Activated CD4-positive, alpha-beta T cell treated with anti-CD3 and anti-CD28 coated beads for 24 hours (primary cell): ENCODE data around the gene TRAPPC2.

ENCODE experiments used
- DNase-seq, 2 donors: peaks; one replicate each; pipeline ENCODE4 v3.0.0-alpha.2; 2020; ENCODE audit warnings: low read depth in 2 of 2

Gene TRAPPC2

DNA sequence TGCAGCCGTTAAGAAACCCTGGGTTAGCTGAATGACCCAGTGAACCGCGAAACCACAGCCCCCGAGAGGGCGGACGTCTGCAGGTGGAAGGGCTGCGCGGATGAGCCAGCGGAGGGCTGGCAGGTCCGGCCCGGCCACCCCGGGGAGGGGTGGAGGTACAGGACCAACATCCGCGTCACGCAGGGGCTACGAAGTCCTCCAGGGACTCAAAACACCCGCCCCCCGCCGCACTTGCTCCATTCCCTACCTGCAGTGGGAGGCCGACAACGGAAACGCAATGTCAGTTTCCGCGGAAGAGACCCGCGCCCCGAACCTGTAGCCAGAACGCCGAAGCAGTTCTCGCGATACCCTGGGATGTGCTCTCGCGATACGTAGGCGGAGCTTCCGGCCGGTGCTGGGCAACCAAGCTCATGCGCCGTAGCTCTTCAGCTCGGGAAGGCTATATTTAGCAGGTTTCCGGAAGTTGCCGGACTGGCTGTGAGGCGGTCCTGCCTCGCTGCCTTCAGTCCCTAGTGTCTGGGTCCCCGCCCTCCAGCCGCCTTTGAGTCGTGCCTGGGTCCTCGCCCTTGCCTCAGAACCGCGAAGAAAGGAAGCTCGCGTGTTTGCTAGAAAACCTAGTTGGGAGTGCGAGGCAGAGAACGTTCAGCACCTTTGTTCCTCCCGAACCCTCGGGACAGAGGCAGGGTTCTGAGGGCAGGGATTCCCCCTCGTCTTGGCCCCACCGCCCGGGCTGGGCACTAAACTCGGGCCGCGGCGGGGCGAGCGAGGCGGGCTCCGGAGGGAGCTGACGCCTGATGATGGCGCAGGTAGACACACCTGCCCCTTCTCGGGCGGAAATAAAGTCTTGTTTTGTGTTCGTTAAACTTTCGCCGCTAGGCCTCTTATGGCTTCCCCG lies at the start of gene TRAPPC2, which contains the start of gene OFD1:
Gene TRAPPC2, minus strand, starts transcription at position 343 of the 895 bp plus-strand sequence. CDS start 14,657 bp downstream, outside the sequence.
Gene OFD1, plus strand, starts transcription at position 471 of the 895 bp plus-strand sequence. Its CDS starts 324 bp downstream, at position 795.
- peak; percentile 81 to 86 for DNase-seq

DNA sequence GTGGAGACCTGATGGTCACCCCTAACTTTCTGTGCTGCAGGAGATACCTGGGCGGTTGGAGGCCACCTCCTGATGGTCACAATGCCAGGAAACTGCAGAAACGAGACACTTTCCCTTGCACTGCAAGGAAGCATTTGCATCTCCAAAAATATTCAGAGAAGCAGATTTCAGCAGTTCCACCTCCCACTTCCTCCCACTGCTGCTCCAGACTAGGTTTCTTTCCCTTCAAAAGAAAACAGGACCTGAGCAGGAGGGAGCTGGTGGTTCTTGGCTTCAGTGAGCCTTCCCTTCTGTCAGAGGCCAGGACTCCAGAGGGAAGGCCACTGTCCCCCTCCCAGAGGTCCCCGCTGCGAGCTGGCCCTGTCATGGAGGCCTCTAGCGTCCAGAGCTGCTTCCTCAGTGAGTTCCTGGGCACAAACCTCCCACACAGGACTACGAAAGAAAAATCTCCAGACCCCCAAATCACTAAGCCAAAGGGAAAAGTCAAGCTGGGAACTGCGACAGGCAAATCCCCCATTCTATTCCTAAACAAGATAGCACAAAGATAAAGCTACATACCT lies 46.5 kb upstream of the TRAPPC2 start:
- no peak for DNase-seq

DNA sequence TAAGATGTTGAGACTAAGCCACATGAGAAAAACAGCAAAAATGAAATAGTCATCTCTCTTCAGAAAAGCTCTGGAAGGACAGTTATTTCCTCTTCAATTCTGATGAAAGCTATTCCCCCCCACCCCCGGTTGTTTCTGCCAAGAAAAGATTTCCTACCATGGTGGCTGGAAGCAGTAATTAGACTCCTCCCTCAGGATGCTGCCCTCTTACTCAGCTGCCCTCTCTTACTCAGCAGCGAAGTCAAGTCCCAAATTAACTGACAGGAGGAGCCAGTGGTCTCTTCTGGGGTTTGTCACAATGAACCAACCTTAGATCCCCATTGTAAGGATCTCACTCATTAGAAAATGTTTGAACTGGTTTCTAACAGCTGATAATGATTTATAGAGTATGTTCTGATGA lies 44.5 kb upstream of the TRAPPC2 start:
- DNase-seq, result no peak

DNA sequence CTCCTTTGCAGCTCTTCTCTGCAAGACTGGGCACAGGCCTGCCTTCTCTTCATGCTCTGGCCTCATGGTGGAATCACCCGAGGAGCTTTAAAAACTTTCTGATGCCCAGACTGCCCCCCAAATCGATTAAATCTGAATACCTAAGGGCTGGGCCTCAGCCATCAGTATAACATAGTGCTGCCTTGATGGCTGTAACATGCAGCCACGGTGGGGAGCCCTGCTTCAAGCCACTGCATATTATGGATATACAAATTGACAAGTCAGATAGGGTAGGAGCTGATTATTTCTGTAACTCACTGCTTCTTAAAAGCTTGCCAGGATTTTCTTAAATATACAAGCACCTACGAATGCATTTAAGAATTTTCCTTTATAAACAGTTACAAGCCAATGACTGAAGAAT lies 42.0 kb upstream of the TRAPPC2 start:
- no peak for DNase-seq

DNA sequence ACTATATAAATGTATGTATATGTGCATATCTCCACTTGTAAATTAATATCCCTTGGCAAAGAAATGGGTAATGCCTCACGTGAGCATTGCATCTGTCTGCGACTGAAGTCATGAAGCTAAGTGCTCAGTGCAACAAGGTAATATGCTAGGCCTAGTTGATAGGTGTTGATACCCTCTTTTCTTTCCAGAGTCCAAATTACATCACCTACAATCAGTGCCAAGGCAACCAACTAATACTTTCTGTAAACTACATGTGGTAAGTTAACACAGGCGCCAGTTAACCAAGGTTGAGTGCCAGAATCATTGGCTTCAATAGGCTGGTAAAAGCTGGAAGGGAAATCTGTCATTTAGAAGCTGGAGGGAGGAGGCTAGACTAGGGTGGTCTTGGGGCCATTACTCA lies 41.4 kb upstream of the TRAPPC2 start:
- DNase-seq, result no peak

DNA sequence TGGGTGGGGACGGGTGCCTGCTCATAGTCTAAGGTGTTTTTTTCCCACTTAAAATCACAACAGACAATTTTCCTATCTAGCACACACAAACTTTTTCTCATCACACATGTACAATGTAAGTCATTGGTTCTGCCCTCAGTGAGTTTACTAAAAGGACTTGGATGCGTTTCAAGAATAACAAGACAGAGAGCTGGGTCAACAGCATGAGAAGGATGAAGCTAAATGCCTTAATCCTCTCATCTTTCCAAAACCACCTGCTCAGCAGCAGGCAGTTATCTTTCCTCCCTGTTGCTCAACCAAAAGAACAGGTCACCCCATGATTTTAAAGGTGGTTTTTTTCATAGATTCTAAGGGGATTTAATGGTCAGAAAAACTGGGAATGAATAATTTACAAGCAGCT lies 40.3 kb upstream of the TRAPPC2 start:
- no peak for DNase-seq

DNA sequence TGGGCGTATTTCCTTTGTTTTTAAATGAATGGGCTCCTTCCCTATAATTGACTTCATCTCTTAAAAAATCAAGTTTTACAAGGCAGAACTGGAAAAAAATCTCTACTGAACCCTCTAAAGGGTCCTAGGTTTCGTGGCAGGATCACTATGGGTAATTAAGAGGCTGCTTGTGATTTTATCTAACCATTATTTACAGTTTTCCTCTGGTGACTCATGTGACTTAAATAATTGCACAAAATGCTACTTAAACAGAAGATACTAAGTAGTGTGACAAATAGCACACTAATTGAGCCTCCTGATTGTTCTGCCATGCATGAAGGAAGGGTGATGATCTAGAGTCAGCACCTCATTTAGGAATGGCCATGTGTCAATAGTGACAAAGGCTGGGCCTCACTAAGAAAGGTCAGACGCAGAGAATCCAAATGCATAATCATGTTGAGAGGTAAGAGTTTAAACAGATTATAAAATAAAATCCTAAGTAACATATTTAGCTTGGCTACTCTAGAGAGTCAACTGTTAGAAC lies 35.7 kb upstream of the TRAPPC2 start:
- no peak for DNase-seq

DNA sequence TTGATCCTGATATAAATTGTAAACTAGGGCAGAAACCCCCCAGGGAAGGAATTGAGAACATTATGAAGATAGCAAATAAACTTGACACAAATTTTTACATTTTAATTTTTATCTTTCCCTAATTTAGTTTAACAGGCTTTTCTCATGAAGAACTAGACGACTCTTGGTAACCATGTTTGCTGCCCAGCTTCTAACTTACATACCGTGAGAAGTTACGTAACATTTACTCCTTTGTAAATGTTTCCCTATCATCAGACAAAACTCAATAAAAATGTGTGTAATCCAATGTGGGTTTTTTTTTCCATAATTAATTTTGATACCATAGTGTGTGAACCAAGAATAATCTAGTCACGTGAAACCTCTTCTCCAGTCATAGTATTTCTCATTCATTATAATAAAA lies 34.5 kb upstream of the TRAPPC2 start:
- no peak for DNase-seq

DNA sequence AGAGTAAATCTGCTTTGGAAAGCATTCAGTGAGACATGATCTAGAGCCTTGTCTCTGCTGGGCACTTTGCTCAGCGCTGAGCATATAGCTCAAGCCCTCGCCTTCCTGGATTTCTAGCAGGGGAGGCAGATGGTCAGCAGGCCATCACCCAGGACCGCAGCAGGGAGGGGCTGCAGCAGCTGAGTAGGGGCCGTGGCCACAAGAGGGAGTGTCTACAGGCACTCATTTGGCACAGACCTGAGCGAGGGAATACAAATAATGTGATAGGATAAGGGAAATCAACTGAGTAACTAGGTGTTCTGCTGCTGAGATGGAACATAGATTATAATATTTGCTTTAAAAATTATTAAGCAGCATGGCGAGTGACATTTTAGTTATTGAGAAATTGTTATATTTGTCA lies 30.3 kb upstream of the TRAPPC2 start:
- no peak for DNase-seq

DNA sequence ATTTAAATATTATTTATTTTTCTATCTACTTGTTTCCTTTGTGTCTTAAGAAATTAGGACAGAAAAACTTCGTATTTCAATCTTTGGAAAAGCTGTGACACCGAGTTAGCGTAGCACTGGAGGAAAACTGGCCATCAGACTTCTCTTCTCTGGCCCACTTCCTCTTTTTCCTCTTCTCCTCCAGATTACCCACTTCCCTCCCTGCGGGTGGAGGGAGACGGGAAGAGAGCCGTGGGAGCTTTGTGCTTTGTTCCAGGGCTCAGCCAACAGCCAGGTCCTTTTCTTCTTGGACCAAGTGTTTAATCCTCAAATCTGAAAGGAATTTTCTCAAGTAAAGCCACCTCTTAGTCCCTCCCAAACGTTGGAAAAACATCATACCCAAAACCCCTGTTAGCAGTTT lies 29.9 kb upstream of the TRAPPC2 start:
- no peak for DNase-seq

DNA sequence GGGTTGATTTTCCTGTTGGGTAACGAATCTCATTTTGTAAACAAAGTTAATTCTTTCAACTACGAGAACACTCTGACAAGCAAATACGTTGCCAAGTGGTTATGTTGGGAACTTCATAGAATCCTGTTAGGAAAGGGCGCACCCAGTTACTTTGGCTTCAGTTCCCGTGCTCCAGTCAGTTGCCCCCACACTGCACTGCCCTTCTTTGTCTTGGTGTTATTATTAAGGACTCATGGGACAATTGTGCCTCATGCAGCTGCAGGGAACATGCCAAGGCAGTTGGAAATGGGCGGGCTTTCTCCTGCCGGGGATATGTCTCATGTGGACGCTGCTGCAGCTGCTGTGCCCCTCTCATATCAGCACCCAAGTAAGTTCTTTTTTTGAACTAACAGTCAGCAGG lies 29.1 kb upstream of the TRAPPC2 start:
- no peak for DNase-seq

DNA sequence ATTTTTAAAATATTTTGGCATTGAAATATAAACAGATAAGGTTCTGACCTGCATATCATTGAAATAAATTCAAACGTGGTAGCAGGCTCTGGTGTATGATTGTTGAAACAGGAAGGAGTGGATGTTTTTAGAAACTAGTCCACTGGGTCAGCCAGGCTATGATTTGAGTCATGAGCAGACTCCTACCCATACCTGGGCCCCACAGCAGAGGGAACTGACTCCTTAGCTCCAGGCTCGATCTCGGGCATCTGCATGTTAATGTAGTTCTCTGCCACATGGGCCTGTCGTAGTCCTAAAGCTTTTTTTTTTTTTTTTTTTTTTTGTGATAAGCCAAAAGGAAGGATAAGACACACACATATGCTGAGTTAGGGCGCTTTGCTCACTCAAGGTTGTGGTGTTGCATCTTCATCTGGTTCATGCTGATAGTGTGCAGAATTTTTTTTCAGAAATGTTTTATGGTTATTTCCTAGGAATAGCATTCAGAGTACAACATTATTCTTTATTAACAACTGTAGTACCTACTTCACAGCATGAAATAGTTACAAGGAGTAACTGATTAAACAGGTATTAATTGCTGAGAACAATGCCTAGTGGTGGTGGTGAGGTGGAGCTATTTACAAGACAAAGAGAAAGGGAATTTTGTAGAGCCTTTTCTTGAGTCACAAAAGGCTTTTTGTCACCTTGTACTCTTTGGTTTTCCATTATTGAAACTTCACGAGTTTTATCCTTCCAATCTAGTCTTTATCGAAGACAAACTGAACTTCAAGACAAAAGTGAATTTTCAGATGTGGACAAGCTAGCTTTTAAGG lies 27.4 kb upstream of the TRAPPC2 start:
- DNase-seq, result no peak

DNA sequence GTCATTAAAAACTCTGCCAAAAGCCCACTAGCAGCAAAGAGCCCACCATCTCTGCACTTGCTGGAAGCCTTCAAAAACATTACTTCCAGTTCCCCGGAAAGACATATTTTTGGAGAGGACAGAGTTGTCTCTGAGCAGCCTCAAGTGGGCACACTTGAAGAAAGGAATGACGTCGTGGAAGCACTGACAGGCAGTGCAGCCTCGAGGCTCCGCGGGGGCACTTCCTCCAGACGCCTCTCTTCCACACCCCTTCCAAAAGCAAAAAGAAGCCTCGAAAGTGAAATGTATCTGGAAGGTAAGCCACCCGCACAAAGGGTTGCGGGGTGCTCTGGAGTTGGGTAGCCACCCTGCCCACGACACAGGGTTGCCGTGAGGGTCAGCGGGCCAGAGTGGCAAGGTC lies 26.0 kb upstream of the TRAPPC2 start:
- DNase-seq, result no peak

DNA sequence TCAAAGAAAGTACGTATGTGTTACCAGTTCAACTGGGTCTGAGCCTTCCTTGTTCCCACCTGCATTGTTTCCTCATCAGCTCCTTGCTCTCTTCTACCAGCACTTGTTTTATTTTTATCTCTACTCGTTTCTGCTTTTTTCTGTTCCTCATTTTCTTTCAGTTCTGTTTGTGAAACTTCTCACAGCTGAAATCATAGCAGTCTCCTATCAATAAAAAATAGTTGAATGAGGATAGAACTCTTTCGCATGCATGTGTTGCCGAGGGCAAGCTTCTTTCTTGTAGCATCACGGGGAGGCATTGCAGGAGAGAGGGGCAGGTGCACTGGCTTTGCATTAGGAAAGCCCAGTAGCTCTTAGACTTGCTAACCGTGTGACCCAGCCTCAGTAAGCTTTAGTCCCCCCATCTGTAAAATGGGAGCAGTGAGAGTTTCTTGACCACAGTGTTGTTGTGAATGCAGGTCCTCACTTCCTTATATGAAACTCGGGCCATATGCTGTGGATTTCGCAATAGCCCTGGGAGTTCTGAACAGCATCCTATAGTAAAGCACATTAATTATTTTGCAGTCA lies 24.8 kb upstream of the TRAPPC2 start:
- DNase-seq, result no peak

DNA sequence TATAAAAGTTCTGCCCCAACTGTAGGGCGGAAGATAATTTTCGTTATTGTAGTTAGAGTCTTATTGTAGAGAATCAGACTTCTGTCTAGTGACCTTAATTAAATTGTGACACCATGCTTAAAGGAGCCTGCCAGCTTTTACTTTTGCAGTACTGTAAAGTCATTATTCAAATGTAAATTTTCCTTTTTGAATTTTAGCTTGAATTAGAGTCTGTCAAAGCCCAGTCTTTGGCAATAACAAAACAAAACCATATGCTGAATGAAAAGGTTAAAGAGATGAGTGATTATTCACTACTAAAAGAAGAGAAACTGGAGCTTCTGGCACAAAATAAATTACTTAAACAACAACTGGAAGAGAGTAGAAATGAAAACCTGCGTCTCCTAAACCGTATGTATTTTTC lies 22.0 kb upstream of the TRAPPC2 start:
- no peak for DNase-seq

DNA sequence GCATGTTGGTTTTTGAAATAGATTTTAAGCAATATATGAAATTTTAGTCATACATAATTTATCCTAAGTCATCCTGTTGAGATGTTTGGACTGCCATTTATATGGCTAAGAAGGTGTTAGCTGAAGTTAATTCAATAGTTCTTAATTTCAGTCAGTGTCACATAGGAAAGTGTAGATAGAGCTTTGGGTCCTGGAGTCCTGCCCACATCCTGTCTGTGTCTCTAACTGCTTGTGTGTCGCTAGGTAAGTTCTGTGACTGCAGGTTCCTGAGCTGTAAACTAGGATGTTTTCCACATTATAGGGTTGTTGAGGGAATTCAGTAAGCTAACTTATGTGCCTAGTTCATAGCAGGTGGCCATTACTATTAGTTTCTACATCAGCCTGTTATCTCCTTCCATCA lies 20.8 kb upstream of the TRAPPC2 start:
- no peak for DNase-seq

DNA sequence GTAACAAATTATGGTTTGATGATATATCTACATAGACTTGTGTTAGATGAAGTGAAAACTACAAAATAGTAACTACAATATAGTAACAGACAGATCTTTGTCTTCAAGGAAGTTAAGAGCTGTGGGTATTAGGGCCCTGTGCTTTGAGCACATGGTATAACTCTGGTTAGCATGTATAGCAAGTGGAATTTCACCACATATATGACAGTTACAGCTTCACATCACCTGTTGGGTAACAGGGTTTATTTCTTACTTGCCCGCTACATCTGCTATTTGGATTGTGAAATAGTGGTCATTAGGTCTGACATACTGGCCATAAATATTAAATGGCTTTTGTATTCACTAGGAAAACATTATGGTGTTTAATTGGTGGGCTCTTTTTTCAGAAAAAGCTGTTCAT lies 20.3 kb upstream of the TRAPPC2 start:
- no peak for DNase-seq

DNA sequence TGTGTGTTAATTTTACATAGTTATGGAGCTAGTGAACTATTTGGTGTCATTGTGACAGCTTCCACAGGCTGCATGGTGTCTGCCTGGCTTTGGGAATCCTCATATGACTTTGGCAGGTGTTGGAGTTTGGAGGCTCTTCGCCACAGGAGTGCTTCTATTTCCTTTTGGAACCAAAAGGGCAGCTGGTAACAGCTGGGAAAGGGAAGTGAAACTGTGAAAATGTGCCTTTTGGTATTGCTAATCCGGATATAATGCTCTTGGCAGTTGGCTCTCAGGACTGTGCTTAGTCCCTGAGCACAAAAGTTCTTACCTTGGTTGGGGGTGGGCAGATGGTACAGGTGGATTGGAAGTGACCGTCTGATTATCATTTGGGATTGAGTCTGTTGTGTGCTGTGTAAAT lies 18.2 kb upstream of the TRAPPC2 start:
- no peak for DNase-seq

DNA sequence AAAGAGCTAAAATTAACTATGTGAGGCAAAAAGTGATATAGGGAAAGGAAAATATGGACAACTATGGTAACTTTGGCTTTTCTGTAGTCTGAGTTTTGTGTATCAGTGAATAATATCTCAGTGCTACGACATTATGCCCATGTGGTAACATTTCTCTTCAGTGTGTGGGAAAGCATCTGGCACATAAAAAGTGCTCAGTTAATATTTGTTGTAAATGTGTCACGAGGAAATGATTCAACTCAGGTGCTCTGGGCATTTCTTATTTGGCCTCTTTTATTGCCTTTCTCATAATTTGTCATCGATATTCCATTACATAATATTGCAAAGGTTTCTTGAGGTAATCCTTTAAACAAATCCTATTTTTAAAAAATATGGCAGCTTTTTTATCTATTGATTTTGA lies 17.7 kb upstream of the TRAPPC2 start:
- DNase-seq, result no peak

DNA sequence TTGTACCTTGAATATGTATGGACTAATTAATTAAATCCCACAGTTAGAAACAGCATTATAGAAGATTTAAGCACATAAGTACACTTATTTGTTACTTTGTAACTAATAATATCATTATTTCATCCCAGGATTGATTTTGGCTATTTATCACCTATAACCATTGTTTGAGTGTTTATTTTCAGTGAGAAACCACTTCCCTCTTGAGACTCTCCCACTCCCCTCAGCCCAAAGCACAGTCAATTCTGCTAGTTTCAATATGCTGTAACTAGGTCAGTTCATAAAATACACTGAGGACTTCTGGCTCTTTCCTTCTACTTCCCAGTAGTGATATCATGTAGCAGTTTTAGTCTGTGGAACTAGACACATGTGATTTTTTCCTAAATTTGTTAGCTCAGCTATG lies 16.4 kb upstream of the TRAPPC2 start:
- DNase-seq, result no peak

DNA sequence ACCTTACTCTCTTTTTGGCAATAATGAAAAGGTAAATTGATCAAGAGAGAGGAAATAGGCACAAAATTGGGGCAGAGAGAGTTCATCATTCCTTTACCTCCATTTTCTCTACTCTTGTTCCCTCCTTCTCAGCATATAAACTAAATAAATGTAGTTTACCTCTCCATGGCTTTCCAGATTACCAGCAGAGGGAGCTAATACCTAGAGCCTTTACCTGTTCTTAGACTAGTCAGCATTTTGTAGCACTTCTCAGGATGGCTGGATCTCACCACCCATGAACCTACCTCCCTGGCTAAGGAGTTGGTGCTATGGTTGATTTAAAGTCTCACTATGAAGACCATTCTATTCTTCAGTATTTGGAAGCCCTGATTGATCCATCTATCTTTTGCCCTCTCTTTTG lies 15.8 kb upstream of the TRAPPC2 start:
- no peak for DNase-seq

DNA sequence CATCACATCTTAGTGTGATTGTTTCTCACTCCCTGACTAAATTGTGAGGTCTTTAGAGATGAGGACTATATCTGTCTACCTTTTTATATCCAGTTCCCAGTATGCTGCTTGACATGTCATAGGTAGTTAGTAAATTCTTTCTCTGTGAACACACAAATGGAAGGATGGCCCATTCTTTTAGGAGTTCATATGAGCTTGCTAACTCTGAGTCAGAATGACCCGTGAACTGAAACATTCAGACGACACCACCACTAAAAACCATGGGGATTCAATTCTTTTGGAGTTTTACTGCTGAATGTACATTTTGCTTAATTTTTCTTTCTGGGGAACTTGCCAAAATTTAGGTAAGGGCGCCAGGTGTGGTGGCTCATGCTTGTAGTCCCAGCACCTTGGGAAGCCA lies 14.1 kb upstream of the TRAPPC2 start:
- no peak for DNase-seq
